Activated naive CD8-positive, alpha-beta T cell treated with anti-CD3 and anti-CD28 coated beads, Interleukin-2, amount 10 ng/mL, durations not matched to agents 7 days and 5 days (primary cell): ENCODE results near the gene PCTP. TPM values are rescaled to one million over a fixed set of nuclear protein-coding genes. Genes with fewer than 3 reads are reported as not detected.

Source experiments
- ATAC-seq: fragments of 150-1000 bp; cut with Tn5 transposase; one replicate; pipeline ENCODE4 v1.10.0; 2021; ENCODE audit warnings: low read depth, moderate library complexity
- POLR2A ChIA-PET: fragments of 350-600 bp; sonication (Branson Sonifier 250); formaldehyde crosslinking; loops from one replicate; lab custom pipeline; 2021; ENCODE audit warnings: antibody characterized with exemption; lab: Charles Lee
- DNase-seq: peaks from one replicate; pipeline ENCODE4 v3.0.0; 2021
- H3K27ac Mint-ChIP-seq: one replicate; pipeline ENCODE4 v1.8.0; 2022; ENCODE audit warnings: mild to moderate bottlenecking, mixed read lengths
- H3K27me3 Mint-ChIP-seq: one replicate; pipeline ENCODE4 v1.8.0; 2022; ENCODE audit warnings: mild to moderate bottlenecking, moderate library complexity, mixed read lengths
- H3K36me3 Mint-ChIP-seq: one replicate; pipeline ENCODE4 v1.8.0; 2021; ENCODE audit warnings: mild to moderate bottlenecking, mixed read lengths
- H3K4me1 Mint-ChIP-seq: one replicate; pipeline ENCODE4 v1.8.0; 2021; ENCODE audit warnings: mixed read lengths
- H3K4me3 Mint-ChIP-seq: one replicate; pipeline ENCODE4 v1.8.0; 2022; ENCODE audit warnings: mild to moderate bottlenecking, moderate library complexity, mixed read lengths
- H3K9me3 Mint-ChIP-seq: one replicate; pipeline ENCODE4 v1.8.0; 2021; ENCODE audit warnings: mixed read lengths
- total RNA-seq, 2 experiments: library from RNA; stranded (reverse); gene quantifications; one replicate each; pipeline ENCODE4 v1.2.3, GENCODE V29; 2021

Gene PCTP
- total RNA-seq, 2 experiments from 2014 or later: 7.1 to 8.0 TPM

DNA sequence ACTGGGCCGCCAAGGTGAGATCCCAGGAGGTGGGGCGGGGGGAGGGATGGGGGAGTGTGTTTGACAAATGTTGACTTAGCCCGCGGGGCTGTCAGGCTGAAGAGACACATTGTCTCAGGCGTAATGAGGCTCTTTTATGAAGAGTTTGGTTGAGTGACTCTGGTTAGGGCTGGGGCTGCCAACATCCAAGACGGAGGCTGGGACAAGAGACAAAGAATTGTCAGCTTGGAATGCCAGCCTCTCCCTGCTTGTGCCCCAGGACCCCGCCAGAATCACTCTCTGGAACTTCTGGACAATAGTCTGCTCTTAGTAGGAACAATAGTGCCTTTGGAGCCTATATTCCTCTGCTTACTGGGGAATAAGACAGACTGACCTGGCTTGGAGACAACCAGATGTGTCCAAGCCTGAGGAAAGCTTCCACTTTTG lies 24.0 kb downstream of the PCTP start:
- Mint-ChIP-seq H3K27me3 (no peaks in the 10 kb centered on the region), H3K4me1 (peaks cover 13% of the 10 kb centered on the region), H3K4me3 (no peak overlapping the region), H3K9me3 (no peaks in the 10 kb centered on the region), H3K27ac (no peak overlapping the region), H3K36me3 (peaks cover 12% of the 10 kb centered on the region)
- POLR2A ChIA-PET: no interaction called here
- no peak for DNase-seq
- no peak for ATAC-seq

- peaks cover 13% of the 10 kb centered on the region for H3K4me1 Mint-ChIP-seq
- DNase-seq (no peak), ATAC-seq (no peak)
- H3K9me3 Mint-ChIP-seq: no peaks in the 10 kb centered on the region
- POLR2A ChIA-PET: no interaction called here
- no peak overlapping the region for H3K4me3 Mint-ChIP-seq
- no peak overlapping the region for H3K27ac Mint-ChIP-seq
- H3K36me3 Mint-ChIP-seq: peaks cover 12% of the 10 kb centered on the region
- H3K27me3 Mint-ChIP-seq: no peaks in the 10 kb centered on the region
These were observed 25.4 kb downstream of the PCTP start for GRCh38 chr17:55776271-55776670.

- no peak overlapping the region for H3K27ac Mint-ChIP-seq
- ATAC-seq (no peak), DNase-seq (no peak)
- H3K27me3 Mint-ChIP-seq: peaks cover under 1% of the 10 kb centered on the region
- no peak overlapping the region for H3K4me3 Mint-ChIP-seq
- no peaks in the 10 kb centered on the region for H3K9me3 Mint-ChIP-seq
- H3K4me1 Mint-ChIP-seq: peaks cover 13% of the 10 kb centered on the region
- POLR2A ChIA-PET: no interaction called here
- peaks cover 12% of the 10 kb centered on the region for H3K36me3 Mint-ChIP-seq
These were observed 26.7 kb downstream of the PCTP start for GRCh38 chr17:55777471-55777971.

GRCh38 chr17:55778389-55779118 lies 27.7 kb downstream of the PCTP start:
- no peak for ATAC-seq
- Mint-ChIP-seq H3K27ac (no peak overlapping the region), H3K9me3 (no peaks in the 10 kb centered on the region), H3K27me3 (peaks cover 6% of the 10 kb centered on the region), H3K36me3 (peaks cover 12% of the 10 kb centered on the region), H3K4me3 (no peak overlapping the region), H3K4me1 (peaks cover 13% of the 10 kb centered on the region)
- no peak for DNase-seq
- POLR2A ChIA-PET: no interaction called here

DNA sequence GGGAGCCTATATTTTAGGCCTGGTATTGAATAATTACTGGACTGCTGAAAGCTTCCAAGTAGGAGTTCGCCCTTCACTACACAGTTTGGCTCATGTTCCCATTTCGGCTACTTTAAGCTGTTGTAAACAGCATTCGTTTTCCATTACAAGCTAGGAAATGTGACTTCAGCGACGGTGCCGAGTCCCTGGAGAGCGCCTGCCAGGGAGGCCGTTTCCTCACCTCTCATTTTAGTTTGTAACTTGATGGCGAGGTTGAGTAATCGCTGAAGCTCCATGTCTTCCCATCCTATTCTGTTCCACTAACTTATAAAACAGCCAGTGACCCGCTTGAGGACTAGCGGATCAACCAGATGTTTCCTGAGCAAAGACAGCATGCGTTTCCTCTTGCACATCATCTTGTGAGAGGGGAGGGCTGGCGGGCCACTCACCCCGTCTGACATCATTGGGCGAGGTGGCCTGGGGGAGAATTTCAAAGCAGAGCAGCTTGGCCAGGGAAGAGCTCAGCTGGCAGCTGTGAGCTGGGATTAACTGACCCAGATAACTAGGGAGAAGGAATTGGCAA lies 32.9 kb downstream of the PCTP start:
- Mint-ChIP-seq H3K4me3 (no peak overlapping the region), H3K4me1 (no peaks in the 10 kb centered on the region), H3K27me3 (peaks cover 6% of the 10 kb centered on the region), H3K27ac (no peak overlapping the region), H3K9me3 (no peaks in the 10 kb centered on the region), H3K36me3 (no peaks in the 10 kb centered on the region)
- POLR2A ChIA-PET: no interaction called here
- ATAC-seq (no peak), DNase-seq (no peak)

DNA sequence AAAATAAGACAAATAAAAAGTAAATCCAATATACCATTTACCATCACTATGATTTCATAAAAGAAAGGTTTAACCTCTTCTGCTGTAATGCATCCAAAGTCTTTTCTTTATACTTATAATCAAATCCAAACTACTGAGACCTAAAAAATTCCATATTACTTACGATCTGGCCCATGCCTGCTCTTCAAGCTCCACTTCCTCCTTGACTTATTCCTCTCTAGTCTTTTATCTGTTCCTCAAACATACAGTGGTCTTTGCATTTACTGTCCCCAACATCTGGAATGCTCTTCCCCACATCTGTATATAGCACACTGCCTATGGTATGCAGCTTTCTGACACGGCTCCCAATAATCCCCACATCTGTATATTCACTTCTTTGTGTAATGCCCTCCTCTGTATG lies 33.8 kb downstream of the PCTP start:
- no peak overlapping the region for H3K27ac Mint-ChIP-seq
- H3K4me1 Mint-ChIP-seq: no peaks in the 10 kb centered on the region
- H3K36me3 Mint-ChIP-seq: no peaks in the 10 kb centered on the region
- H3K9me3 Mint-ChIP-seq: no peaks in the 10 kb centered on the region
- H3K4me3 Mint-ChIP-seq: no peak overlapping the region
- POLR2A ChIA-PET: no interaction called here
- ATAC-seq (no peak), DNase-seq (no peak)
- peaks cover 6% of the 10 kb centered on the region for H3K27me3 Mint-ChIP-seq

DNA sequence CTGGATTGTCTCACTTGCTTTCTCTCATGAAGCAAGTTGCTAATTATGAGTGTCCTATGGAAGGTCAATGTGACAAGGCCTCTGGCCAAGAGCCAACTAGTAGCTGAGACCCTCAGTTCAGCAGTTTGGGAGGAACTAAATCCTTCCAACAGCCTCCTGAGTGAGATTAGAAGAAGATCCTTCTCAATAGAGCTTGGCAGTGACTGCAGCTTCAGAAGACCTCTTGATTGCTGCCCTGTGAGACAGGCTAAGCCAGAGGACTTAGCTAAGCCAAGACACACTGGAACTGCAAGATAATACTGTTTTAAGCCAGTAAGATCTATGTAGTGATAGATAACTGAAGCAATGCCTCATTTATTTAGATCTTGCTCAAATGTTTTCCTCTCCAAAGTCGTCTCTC lies 34.3 kb downstream of the PCTP start:
- no peaks in the 10 kb centered on the region for H3K4me1 Mint-ChIP-seq
- POLR2A ChIA-PET: no interaction called here
- H3K9me3 Mint-ChIP-seq: no peaks in the 10 kb centered on the region
- H3K36me3 Mint-ChIP-seq: no peaks in the 10 kb centered on the region
- no peak for ATAC-seq
- H3K27me3 Mint-ChIP-seq: peaks cover 6% of the 10 kb centered on the region
- no peak for DNase-seq
- no peak overlapping the region for H3K27ac Mint-ChIP-seq
- no peak overlapping the region for H3K4me3 Mint-ChIP-seq

GRCh38 chr17:55793272-55793671 lies 42.4 kb downstream of the PCTP start:
- no peaks in the 10 kb centered on the region for H3K9me3 Mint-ChIP-seq
- no peak overlapping the region for H3K4me3 Mint-ChIP-seq
- H3K36me3 Mint-ChIP-seq: no peaks in the 10 kb centered on the region
- DNase-seq: no peak
- H3K27ac Mint-ChIP-seq: no peak overlapping the region
- POLR2A ChIA-PET: no interaction called here
- peaks cover 3% of the 10 kb centered on the region for H3K4me1 Mint-ChIP-seq
- ATAC-seq: no peak
- peaks cover 5% of the 10 kb centered on the region for H3K27me3 Mint-ChIP-seq

GRCh38 chr17:55794725-55795482 lies 44.1 kb downstream of the PCTP start:
- POLR2A ChIA-PET: no interaction called here
- no peak for ATAC-seq
- no peaks in the 10 kb centered on the region for H3K9me3 Mint-ChIP-seq

GRCh38 chr17:55806745-55807495 lies 56.1 kb downstream of the PCTP start:
- H3K36me3 Mint-ChIP-seq: no peaks in the 10 kb centered on the region
- ATAC-seq (no peak), DNase-seq (no peak)
- POLR2A ChIA-PET: no interaction called here
- no peaks in the 10 kb centered on the region for H3K9me3 Mint-ChIP-seq
- no peak overlapping the region for H3K4me3 Mint-ChIP-seq
- no peaks in the 10 kb centered on the region for H3K4me1 Mint-ChIP-seq
- no peak overlapping the region for H3K27ac Mint-ChIP-seq
- peaks cover 4% of the 10 kb centered on the region for H3K27me3 Mint-ChIP-seq

More at GRCh38 chr17:55794725-55795482, 44.1 kb downstream of the PCTP start:
- Mint-ChIP-seq H3K36me3 (no peaks in the 10 kb centered on the region), H3K4me1 (peaks cover 3% of the 10 kb centered on the region), H3K27ac (no peak overlapping the region), H3K27me3 (peaks cover 11% of the 10 kb centered on the region), H3K4me3 (no peak overlapping the region)
- no peak for DNase-seq

- H3K4me1 Mint-ChIP-seq: no peaks in the 10 kb centered on the region
- no peaks in the 10 kb centered on the region for H3K9me3 Mint-ChIP-seq
- POLR2A ChIA-PET: no interaction called here
- H3K4me3 Mint-ChIP-seq: no peak overlapping the region
- no peaks in the 10 kb centered on the region for H3K36me3 Mint-ChIP-seq
- no peak overlapping the region for H3K27ac Mint-ChIP-seq
- peaks cover 7% of the 10 kb centered on the region for H3K27me3 Mint-ChIP-seq
- ATAC-seq: no peak
- DNase-seq: no peak
These were observed 60.7 kb downstream of the PCTP start for GRCh38 chr17:55811536-55811935.

- H3K27ac Mint-ChIP-seq: no peak overlapping the region
- POLR2A ChIA-PET: no interaction called here
- no peaks in the 10 kb centered on the region for H3K36me3 Mint-ChIP-seq
- DNase-seq: no peak
- no peak for ATAC-seq
- H3K4me3 Mint-ChIP-seq: no peak overlapping the region
- H3K27me3 Mint-ChIP-seq: peaks cover 7% of the 10 kb centered on the region
- H3K9me3 Mint-ChIP-seq: no peaks in the 10 kb centered on the region
- H3K4me1 Mint-ChIP-seq: no peaks in the 10 kb centered on the region
These were observed 61.5 kb downstream of the PCTP start for GRCh38 chr17:55812323-55812722.

- POLR2A ChIA-PET: no interaction called here
- Mint-ChIP-seq H3K4me3 (no peak overlapping the region), H3K9me3 (no peaks in the 10 kb centered on the region), H3K4me1 (peaks cover 3% of the 10 kb centered on the region), H3K27me3 (peaks cover 13% of the 10 kb centered on the region), H3K27ac (no peak overlapping the region), H3K36me3 (no peaks in the 10 kb centered on the region)
- no peak for DNase-seq
- ATAC-seq: no peak
These were observed 63.1 kb downstream of the PCTP start for GRCh38 chr17:55813944-55814343.
